GM18909 (cell line): ENCODE data around the gene SLC4A4.

Source experiments
- ATAC-seq: cut with Tn5 transposase; IDR thresholded peaks from one replicate; pipeline ENCODE4 v1.9.1; 2021; ENCODE audit warnings: mild to moderate bottlenecking; ENCODE audit not compliant: unreplicated experiment, poor library complexity

Gene SLC4A4

GRCh38 chr4:71526637-71527406 is 188.0 kb downstream of the SLC4A4 start:
- ATAC-seq = peak; percentile 46

- no peak for ATAC-seq
These were observed 193.6 kb downstream of the SLC4A4 start for GRCh38 chr4:71532407-71532806.

- ATAC-seq = no peak
These were observed 194.3 kb downstream of the SLC4A4 start for GRCh38 chr4:71533121-71533520.

- no peak for ATAC-seq
These were observed 198.8 kb downstream of the SLC4A4 start for GRCh38 chr4:71537551-71538065.

GRCh38 chr4:71538528-71538927 is 199.7 kb downstream of the SLC4A4 start:
- no peak for ATAC-seq

GRCh38 chr4:71540749-71541269 is 202.0 kb downstream of the SLC4A4 start:
- ATAC-seq = peak; percentile 69

- no peak for ATAC-seq
These were observed 202.7 kb downstream of the SLC4A4 start for GRCh38 chr4:71541541-71541940.

GRCh38 chr4:71545168-71545567 is 206.3 kb downstream of the SLC4A4 start:
- no peak for ATAC-seq

GRCh38 chr4:71549516-71550160 is 210.8 kb downstream of the SLC4A4 start:
- no peak for ATAC-seq

- ATAC-seq = peak; percentile 61
These were observed 211.7 kb downstream of the SLC4A4 start for GRCh38 chr4:71550220-71551165.

GRCh38 chr4:71553605-71554004 is 214.8 kb downstream of the SLC4A4 start:
- ATAC-seq = no peak

- ATAC-seq = no peak
These were observed 215.2 kb downstream of the SLC4A4 start for GRCh38 chr4:71554025-71554424.

GRCh38 chr4:71558248-71558647 is 219.4 kb downstream of the SLC4A4 start:
- peak; percentile 78 for ATAC-seq

GRCh38 chr4:71559957-71560571 is 221.2 kb downstream of the SLC4A4 start:
- ATAC-seq = no peak

- no peak for ATAC-seq
These were observed 226.0 kb downstream of the SLC4A4 start for GRCh38 chr4:71564775-71565174.

GRCh38 chr4:71566856-71567255 is 228.0 kb downstream of the SLC4A4 start:
- ATAC-seq = no peak

GRCh38 chr4:71568131-71568530 is 229.3 kb downstream of the SLC4A4 start:
- no peak for ATAC-seq

GRCh38 chr4:71570492-71570891 is 231.7 kb downstream of the SLC4A4 start:
- no peak for ATAC-seq

- ATAC-seq = no peak
These were observed 232.5 kb downstream of the SLC4A4 start for GRCh38 chr4:71571346-71571745.

GRCh38 chr4:71583971-71584370 is 245.2 kb downstream of the SLC4A4 start:
- ATAC-seq = no peak
